ENCODE results near the gene OARD1. TPM values are rescaled to one million over a fixed set of nuclear protein-coding genes. Genes with fewer than 3 reads are reported as not detected.
"Not testable (repeated sequence)": the region's sequence is repeated elsewhere in the genome, so short reads cannot be mapped to it uniquely, and the experiment has no call there.

The OARD1 gene
- total and polyA plus RNA-seq, 2 experiments from 2014 or later: 31.2 to 46.4 TPM

GRCh38 chr6:41021832-41022231, 50.3 kb downstream of the OARD1 start:
- DNase-seq (ENCODE audit: low spot score): peak; percentile 51
- Histone ChIP-seq H3K27me3 (no peaks in the 10 kb centered on the region), H3K79me2 (no peaks in the 10 kb centered on the region), H3K9me3 (ENCODE audit: low read depth) (no peaks in the 10 kb centered on the region), H3K27ac (peak overlapping the region; percentile 61), H4K20me1 (ENCODE audit: insufficient read depth, poor library complexity, severe bottlenecking) (no peaks in the 10 kb centered on the region), H3K36me3 (replicated peaks; ENCODE audit: insufficient read depth, low read depth) (no peaks in the 10 kb centered on the region), H3K4me2 (no peak overlapping the region), H2AFZ (no peak overlapping the region), H3K4me3 (no peak overlapping the region), H3K9me2 (replicated peaks; ENCODE audit: insufficient read depth) (no peaks in the 10 kb centered on the region), H3K4me1 (ENCODE audit: insufficient read depth) (peaks cover 7% of the 10 kb centered on the region)
- WGBS (ENCODE audit: low lambda C conversion rate, missing lambda C conversion rate): 90% methylated on average over 3 of the region's 3 CpGs
- TF ChIP-seq CTCF (IDR thresholded peaks at IDR 0.05; ENCODE audit: poor library complexity) (peak; percentile 39), EZH2phosphoT487 (IDR thresholded peaks at IDR 0.05; ENCODE audit: low read depth, severe bottlenecking, unreplicated experiment) (no peak), EZH2 (IDR thresholded peaks at IDR 0.05; ENCODE audit: borderline replicate concordance) (no peak)

GRCh38 chr6:41017663-41018062, 54.5 kb downstream of the OARD1 start:
- Histone ChIP-seq H2AFZ (no peak overlapping the region), H3K4me2 (no peak overlapping the region), H3K79me2 (no peaks in the 10 kb centered on the region), H3K27ac (no peak overlapping the region), H3K36me3 (replicated peaks; ENCODE audit: insufficient read depth, low read depth) (no peaks in the 10 kb centered on the region), H3K27me3 (no peaks in the 10 kb centered on the region), H3K9me3 (ENCODE audit: low read depth) (no peaks in the 10 kb centered on the region), H3K4me3 (no peak overlapping the region), H3K4me1 (ENCODE audit: insufficient read depth) (peaks cover 7% of the 10 kb centered on the region), H3K9me2 (replicated peaks; ENCODE audit: insufficient read depth) (no peaks in the 10 kb centered on the region), H4K20me1 (ENCODE audit: insufficient read depth, poor library complexity, severe bottlenecking) (no peaks in the 10 kb centered on the region)
- DNase-seq (ENCODE audit: low spot score): no peak
- WGBS (ENCODE audit: low lambda C conversion rate, missing lambda C conversion rate): 100% methylated on average over 1 of the region's 1 CpG
- TF ChIP-seq CTCF (IDR thresholded peaks at IDR 0.05; ENCODE audit: poor library complexity) (no peak), EZH2 (IDR thresholded peaks at IDR 0.05; ENCODE audit: borderline replicate concordance) (no peak), EZH2phosphoT487 (IDR thresholded peaks at IDR 0.05; ENCODE audit: low read depth, severe bottlenecking, unreplicated experiment) (no peak)

GRCh38 chr6:41015860-41016259, 56.3 kb downstream of the OARD1 start:
- not testable (repeated sequence) for H3K79me2 ChIP-seq; H3K4me1 ChIP-seq (ENCODE audit: insufficient read depth); H3K9me3 ChIP-seq (ENCODE audit: low read depth); DNase-seq (ENCODE audit: low spot score); H4K20me1 ChIP-seq (ENCODE audit: insufficient read depth, poor library complexity, severe bottlenecking); H3K4me3 ChIP-seq; H3K4me2 ChIP-seq; H3K27me3 ChIP-seq; H3K36me3 ChIP-seq (replicated peaks; ENCODE audit: insufficient read depth, low read depth); H3K27ac ChIP-seq; H2AFZ ChIP-seq; H3K9me2 ChIP-seq (replicated peaks; ENCODE audit: insufficient read depth)
- 95% methylated on average over 5 of the region's 5 CpGs for WGBS (ENCODE audit: low lambda C conversion rate, missing lambda C conversion rate)

GRCh38 chr6:41014780-41015179, 57.4 kb downstream of the OARD1 start:
- no peaks in the 10 kb centered on the region for H3K27me3 ChIP-seq
- peaks cover 7% of the 10 kb centered on the region for H3K4me1 ChIP-seq (ENCODE audit: insufficient read depth)
- H2AFZ ChIP-seq: no peak overlapping the region
- no peaks in the 10 kb centered on the region for H3K36me3 ChIP-seq (replicated peaks; ENCODE audit: insufficient read depth, low read depth)
- H3K4me3 ChIP-seq: no peak overlapping the region
- no peak overlapping the region for H3K27ac ChIP-seq
- no peak for TF ChIP-seq CTCF (IDR thresholded peaks at IDR 0.05; ENCODE audit: poor library complexity)
- TF ChIP-seq EZH2phosphoT487 (IDR thresholded peaks at IDR 0.05; ENCODE audit: low read depth, severe bottlenecking, unreplicated experiment): no peak
- no peak for TF ChIP-seq EZH2 (IDR thresholded peaks at IDR 0.05; ENCODE audit: borderline replicate concordance)
- DNase-seq (ENCODE audit: low spot score): no peak
- no peak overlapping the region for H3K4me2 ChIP-seq
- no peaks in the 10 kb centered on the region for H3K9me2 ChIP-seq (replicated peaks; ENCODE audit: insufficient read depth)
- H3K79me2 ChIP-seq: no peaks in the 10 kb centered on the region
- 93% methylated on average over 4 of the region's 4 CpGs for WGBS (ENCODE audit: low lambda C conversion rate, missing lambda C conversion rate)
- no peaks in the 10 kb centered on the region for H3K9me3 ChIP-seq (ENCODE audit: low read depth)
- H4K20me1 ChIP-seq (ENCODE audit: insufficient read depth, poor library complexity, severe bottlenecking): no peaks in the 10 kb centered on the region

Other genes with a start within 250 kb of the OARD1 start
- gene UNC5CL, start 33.1 kb downstream of the OARD1 start, total RNA-seq: 38.1 and 42.9 TPM in 2 replicates
- 37.1 and 41.3 TPM in 2 replicates for gene UNC5CL, start 33.1 kb downstream of the OARD1 start, polyA plus RNA-seq
- gene TSPO2, start 29.9 kb downstream of the OARD1 start, total RNA-seq: 0.27 TPM in 1 of 2 replicates, not detected in the other
- gene TSPO2, start 29.9 kb downstream of the OARD1 start, polyA plus RNA-seq: 0.36 and 2.7 TPM in 2 replicates
- 2.9 and 3.1 TPM in 2 replicates for gene APOBEC2, start 19.2 kb downstream of the OARD1 start, total RNA-seq
- gene APOBEC2, start 19.2 kb downstream of the OARD1 start, polyA plus RNA-seq: 2.8 and 4.3 TPM in 2 replicates
- gene NFYA, start 618 bp upstream of the OARD1 start, total RNA-seq: 25.2 TPM in 2 replicates
- gene NFYA, start 618 bp upstream of the OARD1 start, polyA plus RNA-seq: 16.8 and 18.7 TPM in 2 replicates
- not detected in 2 replicates for gene TREML1, start 82.0 kb upstream of the OARD1 start, total RNA-seq
- not detected in 2 replicates for gene TREML1, start 82.0 kb upstream of the OARD1 start, polyA plus RNA-seq
- 2.5 and 2.8 TPM in 2 replicates for gene TREM2, start 90.8 kb upstream of the OARD1 start, total RNA-seq
- gene TREM2, start 90.8 kb upstream of the OARD1 start, polyA plus RNA-seq: 2.2 and 4.4 TPM in 2 replicates
- 0.24 and 0.40 TPM in 2 replicates for gene TREML2, start 128.8 kb upstream of the OARD1 start, total RNA-seq
- gene TREML2, start 128.8 kb upstream of the OARD1 start, polyA plus RNA-seq: not detected in 2 replicates
- gene TREML4, start 156.0 kb upstream of the OARD1 start, total RNA-seq: not detected in 2 replicates
- gene TREML4, start 156.0 kb upstream of the OARD1 start, polyA plus RNA-seq: not detected in 2 replicates
- gene TREM1, start 214.3 kb upstream of the OARD1 start, total RNA-seq: 0.63 and 0.84 TPM in 2 replicates
- 2.3 and 2.8 TPM in 2 replicates for gene TREM1, start 214.3 kb upstream of the OARD1 start, polyA plus RNA-seq